Cardiac septum (tissue), 1 donor: ENCODE measurements around the gene LHFPL3. TPM values are rescaled to one million over a fixed set of nuclear protein-coding genes. Genes with fewer than 3 reads are reported as not detected.

ENCODE experiments used
- DNase-seq: peaks from one replicate; pipeline ENCODE4 v3.0.0-alpha.2; 2020; ENCODE audit warnings: low spot score
- intact Hi-C: fragments of 100-400 bp; cut with DNase I; formaldehyde crosslinking; loops from one replicate; pipeline ENCODE4 v1.14.0; 2022
- total RNA-seq: library from RNA; stranded (reverse); fragmentation: NEBNext Ultra II Directional; extraction: Animal tissue kit (Norgen Biotek cat#: 25700); gene quantifications from one replicate; pipeline ENCODE4 v1.2.1, GENCODE V29; 2021
- donor health status: DM: no; HTN: no; CAD: no.

The LHFPL3 gene
- total RNA-seq, 1 donor from 2014 or later = not detected

GRCh38 chr7:104366390-104366789 is 38.0 kb downstream of the LHFPL3 start:
- DNase-seq = no peak
- intact Hi-C loops = no loop called here

GRCh38 chr7:104367926-104368325 is 39.5 kb downstream of the LHFPL3 start:
- no peak for DNase-seq
- intact Hi-C loops = no loop called here

- intact Hi-C loops = no loop called here
- no peak for DNase-seq
Measured at GRCh38 chr7:104371216-104371979, 43.0 kb downstream of the LHFPL3 start.

- intact Hi-C loops = no loop called here
- no peak for DNase-seq
Measured at GRCh38 chr7:104371980-104372357, 43.6 kb downstream of the LHFPL3 start.

- no peak for DNase-seq
- intact Hi-C loops = no loop called here
Measured at GRCh38 chr7:104382616-104383015, 54.2 kb downstream of the LHFPL3 start.

GRCh38 chr7:104386943-104387342 is 58.5 kb downstream of the LHFPL3 start:
- intact Hi-C loops = no loop called here
- no peak for DNase-seq

- no peak for DNase-seq
- intact Hi-C loops = no loop called here
Measured at GRCh38 chr7:104388222-104388621, 59.8 kb downstream of the LHFPL3 start.

GRCh38 chr7:104395162-104395561 is 66.8 kb downstream of the LHFPL3 start:
- DNase-seq = no peak
- intact Hi-C loops = no loop called here

- intact Hi-C loops = no loop called here
Measured at GRCh38 chr7:104397442-104397841, 69.0 kb downstream of the LHFPL3 start.

GRCh38 chr7:104408371-104408770 is 80.0 kb downstream of the LHFPL3 start:
- intact Hi-C loops = no loop called here

More at GRCh38 chr7:104397442-104397841, 69.0 kb downstream of the LHFPL3 start:
- no peak for DNase-seq

GRCh38 chr7:104410742-104411141 is 82.3 kb downstream of the LHFPL3 start:
- intact Hi-C loops = no loop called here
- no peak for DNase-seq

More at GRCh38 chr7:104408371-104408770, 80.0 kb downstream of the LHFPL3 start:
- DNase-seq = no peak

- intact Hi-C loops = no loop called here
Measured at GRCh38 chr7:104412911-104413310, 84.5 kb downstream of the LHFPL3 start.

GRCh38 chr7:104414216-104414615 is 85.8 kb downstream of the LHFPL3 start:
- intact Hi-C loops = no loop called here
- DNase-seq = no peak

More at GRCh38 chr7:104412911-104413310, 84.5 kb downstream of the LHFPL3 start:
- DNase-seq = no peak

- intact Hi-C loops = no loop called here
- DNase-seq = no peak
Measured at GRCh38 chr7:104415700-104416099, 87.3 kb downstream of the LHFPL3 start.

- DNase-seq = no peak
- intact Hi-C loops = no loop called here
Measured at GRCh38 chr7:104416866-104417393, 88.5 kb downstream of the LHFPL3 start.

GRCh38 chr7:104431930-104432329 is 103.5 kb downstream of the LHFPL3 start:
- intact Hi-C loops = no loop called here
- DNase-seq = no peak

- intact Hi-C loops = no loop called here
- DNase-seq = no peak
Measured at GRCh38 chr7:104434129-104434528, 105.7 kb downstream of the LHFPL3 start.

- DNase-seq = no peak
- intact Hi-C loops = no loop called here
Measured at GRCh38 chr7:104442481-104442880, 114.1 kb downstream of the LHFPL3 start.

GRCh38 chr7:104444017-104444416 is 115.6 kb downstream of the LHFPL3 start:
- intact Hi-C loops = no loop called here
- DNase-seq = no peak

GRCh38 chr7:104445393-104445792 is 117.0 kb downstream of the LHFPL3 start:
- no peak for DNase-seq
- intact Hi-C loops = no loop called here

- intact Hi-C loops = no loop called here
- DNase-seq = no peak
Measured at GRCh38 chr7:104450861-104451260, 122.5 kb downstream of the LHFPL3 start.
